Spleen (tissue), 7 donors: ENCODE data around the gene CCN5.

Source experiments
- CTCF ChIP-seq, 11 experiments: fragments of 200-600 bp in 7 of 11; fragments of 450-650 bp in 4 of 11; sonication (generic) in 4 of 11; IDR thresholded peaks in 8 of 11; conservative IDR thresholded peaks in 3 of 11; 1 replicate in 7 of 11; 2 replicates in 4 of 11; pipeline versions ENCODE4 v1.4.0 to v1.8.0; 2016 to 2021; ENCODE audit warnings: antibody characterized with exemption in 11 of 11, inconsistent platforms in 4 of 11, mild to moderate bottlenecking in 1 of 11
- POLR2A ChIP-seq, 3 donors: fragments of 450-650 bp; IDR thresholded peaks; one replicate each; pipeline ENCODE4 v1.5.1; 2017; ENCODE audit warnings: antibody characterized with exemption in 3 of 3, mild to moderate bottlenecking in 1 of 3
- POLR2AphosphoS5 ChIP-seq, 3 donors: sonication (generic); formaldehyde crosslinking; IDR thresholded peaks; one replicate each; pipeline ENCODE4 v1.5.1; 2017; ENCODE audit warnings: antibody characterized with exemption in 3 of 3
- donor health status: DM: no; HTN: no; CAD: no; lungs with moderate emphysema.
- donor health status: DM: no; HTN: no; CAD: no.
- donor health status: DM: no; HTN: no; CAD: no.

GRCh38 chr20:44776980-44777379 is 61.8 kb downstream of the CCN5 start:
- TF ChIP-seq CTCF (IDR thresholded peaks at IDR 0.05 in 8 of 11, conservative IDR thresholded peaks at IDR 0.05 in 3 of 11) (no peak), POLR2A (IDR thresholded peaks at IDR 0.05) (no peak), POLR2AphosphoS5 (IDR thresholded peaks at IDR 0.05) (no peak)
